HUES6 (cell line): ENCODE data around the gene HID1.

ENCODE experiments used
- H3K27ac ChIP-seq: 2 replicates; pipeline ENCODE4 v1.7.0; 2013; ENCODE audit warnings: low read depth, mild to moderate bottlenecking, low read length, inconsistent platforms
- H3K27me3 ChIP-seq: 2 replicates; pipeline ENCODE4 v1.6.1; 2013; ENCODE audit warnings: low read length; ENCODE audit not compliant: control insufficient read depth, insufficient read depth
- H3K36me3 ChIP-seq: 2 replicates; pipeline ENCODE4 v1.6.1; 2013; ENCODE audit warnings: low read length; ENCODE audit not compliant: control insufficient read depth, insufficient read depth
- H3K4me1 ChIP-seq: 2 replicates; pipeline ENCODE4 v1.6.1; 2013; ENCODE audit warnings: low read length; ENCODE audit not compliant: control insufficient read depth, insufficient read depth
- H3K4me3 ChIP-seq: 2 replicates; pipeline ENCODE4 v1.5.1; 2013; ENCODE audit warnings: low read depth, low read length
- H3K9ac ChIP-seq: one replicate; pipeline ENCODE4 v1.6.1; 2013; ENCODE audit warnings: mild to moderate bottlenecking, low read length
- H3K9me3 ChIP-seq: 2 replicates; pipeline ENCODE4 v1.6.1; 2013; ENCODE audit warnings: low read depth, low read length; ENCODE audit not compliant: control insufficient read depth, insufficient read depth

Gene HID1

GRCh38 chr17:74964246-74964761 is 8.3 kb downstream of the HID1 start:
- no peaks in the 10 kb centered on the region for H3K9me3 ChIP-seq
- H3K36me3 ChIP-seq, result no peaks in the 10 kb centered on the region
- peaks cover 8% of the 10 kb centered on the region; the same call in 1 of the 2 replicates for H3K4me1 ChIP-seq
- H3K4me3 ChIP-seq, result no peak overlapping the region
- peaks cover 10% of the 10 kb centered on the region; the same call in 1 of the 2 replicates for H3K27me3 ChIP-seq
- no peak overlapping the region for H3K27ac ChIP-seq
- H3K9ac ChIP-seq, result no peak overlapping the region

- peaks cover 5% of the 10 kb centered on the region; the same call in 1 of the 2 replicates for H3K4me1 ChIP-seq
- no peak overlapping the region for H3K9ac ChIP-seq
- no peaks in the 10 kb centered on the region for H3K36me3 ChIP-seq
- H3K27me3 ChIP-seq, result peaks cover 13% of the 10 kb centered on the region; the same call in 1 of the 2 replicates
- no peaks in the 10 kb centered on the region for H3K9me3 ChIP-seq
- no peak overlapping the region for H3K4me3 ChIP-seq
- no peak overlapping the region for H3K27ac ChIP-seq
Measured at GRCh38 chr17:74963656-74964055, 8.9 kb downstream of the HID1 start.

GRCh38 chr17:74962622-74963394 is 9.8 kb downstream of the HID1 start:
- Histone ChIP-seq H3K4me1 (peaks cover 4% of the 10 kb centered on the region; the same call in 1 of the 2 replicates), H3K27ac (no peak overlapping the region), H3K9ac (no peak overlapping the region), H3K36me3 (no peaks in the 10 kb centered on the region), H3K9me3 (no peaks in the 10 kb centered on the region), H3K27me3 (peaks cover 20% of the 10 kb centered on the region), H3K4me3 (no peak overlapping the region)

- H3K36me3 ChIP-seq, result no peaks in the 10 kb centered on the region
- no peak overlapping the region for H3K4me3 ChIP-seq
- no peaks in the 10 kb centered on the region for H3K9me3 ChIP-seq
- no peak overlapping the region for H3K9ac ChIP-seq
- H3K27ac ChIP-seq, result no peak overlapping the region
- peaks cover 22% of the 10 kb centered on the region for H3K27me3 ChIP-seq
- H3K4me1 ChIP-seq, result peaks cover 4% of the 10 kb centered on the region; the same call in 1 of the 2 replicates
Measured at GRCh38 chr17:74961657-74962350, 10.8 kb downstream of the HID1 start.

GRCh38 chr17:74960570-74961342 is 11.8 kb downstream of the HID1 start:
- no peak overlapping the region for H3K4me3 ChIP-seq
- no peak overlapping the region for H3K27ac ChIP-seq
- H3K36me3 ChIP-seq, result no peaks in the 10 kb centered on the region
- H3K27me3 ChIP-seq, result peaks cover 26% of the 10 kb centered on the region
- H3K9me3 ChIP-seq, result no peaks in the 10 kb centered on the region
- no peak overlapping the region for H3K9ac ChIP-seq
- H3K4me1 ChIP-seq, result peaks cover 4% of the 10 kb centered on the region; the same call in 1 of the 2 replicates

GRCh38 chr17:74959826-74960515 is 12.6 kb downstream of the HID1 start:
- H3K27me3 ChIP-seq, result peaks cover 26% of the 10 kb centered on the region
- no peak overlapping the region for H3K4me3 ChIP-seq
- no peaks in the 10 kb centered on the region for H3K36me3 ChIP-seq
- H3K9me3 ChIP-seq, result no peaks in the 10 kb centered on the region
- H3K4me1 ChIP-seq, result peaks cover 4% of the 10 kb centered on the region; the same call in 1 of the 2 replicates
- H3K27ac ChIP-seq, result no peak overlapping the region
- no peak overlapping the region for H3K9ac ChIP-seq

GRCh38 chr17:74957935-74958740 is 14.4 kb downstream of the HID1 start:
- Histone ChIP-seq H3K27ac (no peak overlapping the region), H3K4me1 (peaks cover 4% of the 10 kb centered on the region; the same call in 1 of the 2 replicates), H3K4me3 (no peak overlapping the region), H3K27me3 (peaks cover 26% of the 10 kb centered on the region), H3K9me3 (no peaks in the 10 kb centered on the region), H3K9ac (no peak overlapping the region), H3K36me3 (no peaks in the 10 kb centered on the region)

GRCh38 chr17:74956093-74956492 is 16.5 kb downstream of the HID1 start:
- H3K4me1 ChIP-seq, result peaks cover 7% of the 10 kb centered on the region
- H3K27me3 ChIP-seq, result peaks cover 36% of the 10 kb centered on the region

GRCh38 chr17:74954665-74955421 is 17.7 kb downstream of the HID1 start:
- Histone ChIP-seq H3K9ac (no peak overlapping the region), H3K4me3 (no peak overlapping the region), H3K9me3 (no peaks in the 10 kb centered on the region), H3K4me1 (peaks cover 13% of the 10 kb centered on the region), H3K27me3 (peaks cover 32% of the 10 kb centered on the region), H3K27ac (no peak overlapping the region), H3K36me3 (no peaks in the 10 kb centered on the region)

More at GRCh38 chr17:74956093-74956492, 16.5 kb downstream of the HID1 start:
- no peak overlapping the region for H3K4me3 ChIP-seq
- no peaks in the 10 kb centered on the region for H3K36me3 ChIP-seq
- no peak overlapping the region for H3K9ac ChIP-seq
- no peak overlapping the region for H3K27ac ChIP-seq
- H3K9me3 ChIP-seq, result no peaks in the 10 kb centered on the region
